ENCODE results near the gene MLLT1.

DNA sequence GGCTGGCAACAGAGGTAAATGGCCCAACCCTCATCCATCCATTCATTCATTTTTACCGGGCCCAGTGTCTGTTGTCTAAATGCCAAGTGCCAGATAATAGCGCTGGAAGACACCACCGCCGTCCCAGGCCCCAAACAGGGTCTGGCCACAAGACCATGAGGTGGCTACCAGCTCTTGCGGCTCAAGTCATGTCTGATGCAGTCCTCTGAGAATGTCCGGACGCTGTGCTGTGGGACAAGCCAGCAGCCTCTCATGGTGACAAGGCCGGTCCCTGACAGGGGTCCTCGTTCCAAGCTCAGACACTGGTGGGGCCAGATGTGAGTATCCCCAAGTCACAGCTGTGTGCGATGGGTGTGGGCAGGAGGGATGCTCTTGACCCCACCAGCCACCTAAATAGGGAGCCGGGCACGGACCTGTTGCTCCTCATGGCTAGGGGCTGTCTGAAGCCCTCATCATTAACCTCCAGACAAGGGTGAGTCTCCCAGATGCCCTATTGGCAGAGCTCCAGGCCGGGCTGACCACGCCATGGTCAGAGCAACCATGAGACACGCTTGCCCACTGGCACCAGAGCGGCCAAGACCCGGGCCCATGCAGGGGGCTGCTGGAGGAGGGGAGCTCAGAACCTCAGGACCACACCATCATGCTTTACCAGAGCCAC lies 58.4 kb downstream of the MLLT1 start:
- TF ChIP-seq, protein P1, sequence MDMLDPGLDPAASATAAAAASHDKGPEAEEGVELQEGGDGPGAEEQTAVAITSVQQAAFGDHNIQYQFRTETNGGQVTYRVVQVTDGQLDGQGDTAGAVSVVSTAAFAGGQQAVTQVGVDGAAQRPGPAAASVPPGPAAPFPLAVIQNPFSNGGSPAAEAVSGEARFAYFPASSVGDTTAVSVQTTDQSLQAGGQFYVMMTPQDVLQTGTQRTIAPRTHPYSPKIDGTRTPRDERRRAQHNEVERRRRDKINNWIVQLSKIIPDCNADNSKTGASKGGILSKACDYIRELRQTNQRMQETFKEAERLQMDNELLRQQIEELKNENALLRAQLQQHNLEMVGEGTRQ (IDR thresholded peaks at IDR 0.05; ENCODE audit: borderline replicate concordance, low read depth, low read length) = no peak
- no peak for TF ChIP-seq CTCF (IDR thresholded peaks at IDR 0.05 in 2 of 3, conservative IDR thresholded peaks at IDR 0.05 in 1 of 3; ENCODE audit: control insufficient read depth in 2 of 3, extremely low read depth in 1 of 3, insufficient read depth in 1 of 3, low read depth in 3 of 3, low read length in 3 of 3)
- TF ChIP-seq, protein P2, sequence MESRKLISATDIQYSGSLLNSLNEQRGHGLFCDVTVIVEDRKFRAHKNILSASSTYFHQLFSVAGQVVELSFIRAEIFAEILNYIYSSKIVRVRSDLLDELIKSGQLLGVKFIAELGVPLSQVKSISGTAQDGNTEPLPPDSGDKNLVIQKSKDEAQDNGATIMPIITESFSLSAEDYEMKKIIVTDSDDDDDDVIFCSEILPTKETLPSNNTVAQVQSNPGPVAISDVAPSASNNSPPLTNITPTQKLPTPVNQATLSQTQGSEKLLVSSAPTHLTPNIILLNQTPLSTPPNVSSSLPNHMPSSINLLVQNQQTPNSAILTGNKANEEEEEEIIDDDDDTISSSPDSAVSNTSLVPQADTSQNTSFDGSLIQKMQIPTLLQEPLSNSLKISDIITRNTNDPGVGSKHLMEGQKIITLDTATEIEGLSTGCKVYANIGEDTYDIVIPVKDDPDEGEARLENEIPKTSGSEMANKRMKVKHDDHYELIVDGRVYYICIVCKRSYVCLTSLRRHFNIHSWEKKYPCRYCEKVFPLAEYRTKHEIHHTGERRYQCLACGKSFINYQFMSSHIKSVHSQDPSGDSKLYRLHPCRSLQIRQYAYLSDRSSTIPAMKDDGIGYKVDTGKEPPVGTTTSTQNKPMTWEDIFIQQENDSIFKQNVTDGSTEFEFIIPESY (IDR thresholded peaks at IDR 0.05) = no peak
